Erythroblast (primary cell): Measurements from ENCODE around the gene CGNL1.

ENCODE experiments used
- DNase-seq, 2 experiments: peaks; one replicate each; lab custom pipeline; 2025; lab: John Stamatoyannopoulos, UW
- GATA1 ChIP-seq: IDR thresholded peaks from 2 replicates; pipeline ENCODE4 v1.6.1; 2011; ENCODE audit warnings: low read depth, mild to moderate bottlenecking, control low read depth, low read length, moderate library complexity
- POLR2A ChIP-seq: IDR thresholded peaks from 2 replicates; pipeline ENCODE4 v1.6.1; 2011; ENCODE audit warnings: mild to moderate bottlenecking, low read length

The CGNL1 gene

DNA sequence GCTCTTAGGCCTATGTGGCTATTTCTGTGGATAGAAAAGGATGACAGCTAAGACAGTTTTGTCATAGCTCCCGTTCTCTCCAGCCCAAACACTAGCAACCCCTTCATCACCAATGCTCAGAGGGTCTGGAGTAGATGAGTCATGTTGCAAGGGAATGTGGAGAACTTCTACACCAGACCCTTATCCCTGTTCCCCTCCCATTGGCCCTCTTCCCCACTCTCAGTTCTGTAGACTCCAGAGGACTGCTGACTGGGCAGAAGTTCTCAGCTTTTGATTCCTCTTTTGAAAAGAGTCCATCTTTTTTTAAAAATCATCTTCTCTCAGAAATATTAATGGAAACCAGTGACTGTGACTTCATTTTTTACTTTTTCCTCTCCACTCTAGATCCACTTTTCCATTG is 213.0 kb downstream of the CGNL1 start:
- DNase-seq, result no peak
- TF ChIP-seq GATA1, result no peak
- TF ChIP-seq POLR2A, result no peak

DNA sequence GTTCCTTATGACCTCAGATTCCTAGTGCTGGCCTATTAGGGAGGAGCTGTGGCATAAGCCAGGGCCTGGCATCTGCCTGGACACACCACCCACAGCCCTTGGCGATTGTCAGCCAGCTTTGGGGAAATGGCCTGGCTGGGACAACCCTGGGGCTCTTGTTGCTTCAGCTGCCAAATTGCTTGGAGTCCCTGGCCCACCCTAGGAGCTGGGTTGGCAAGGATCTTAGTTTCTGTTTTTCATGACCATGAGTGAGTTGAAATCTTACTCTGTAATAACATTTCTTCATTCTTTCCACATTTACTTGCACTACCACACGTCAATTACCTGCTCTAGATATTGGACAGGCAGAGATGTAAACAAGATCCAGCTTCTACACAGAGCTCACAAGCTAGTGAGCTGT is 213.4 kb downstream of the CGNL1 start:
- TF ChIP-seq GATA1 (no peak), POLR2A (no peak)
- no peak for DNase-seq

DNA sequence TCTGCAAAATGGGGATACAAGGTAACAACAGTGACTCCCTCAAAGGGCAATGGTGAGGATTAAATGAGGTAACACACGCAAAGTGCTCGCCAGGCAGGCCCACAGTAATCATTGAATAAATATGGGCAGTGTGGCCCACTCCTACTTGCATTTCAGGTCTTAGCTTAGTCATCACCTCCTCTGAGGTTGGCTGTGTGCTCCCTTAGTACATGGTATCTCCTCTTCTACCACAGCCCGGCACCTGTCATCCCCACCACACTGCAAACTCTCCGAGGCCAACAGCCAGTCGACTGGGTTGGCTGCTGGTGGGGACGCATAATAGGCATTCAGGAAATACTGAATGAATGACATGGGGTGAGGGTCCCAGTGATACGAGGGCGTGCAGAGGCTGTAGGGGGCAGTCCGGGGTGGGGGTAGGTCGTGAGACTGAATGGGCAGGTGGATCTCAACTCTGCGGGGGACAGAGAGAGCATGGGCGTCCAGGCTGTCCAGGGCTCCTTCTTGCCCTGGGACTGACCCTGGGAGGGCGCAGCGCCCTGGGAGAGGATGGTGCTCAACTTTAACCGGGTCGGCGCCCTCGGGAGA is 215.0 kb downstream of the CGNL1 start:
- TF ChIP-seq GATA1, result no peak
- no peak for DNase-seq

DNA sequence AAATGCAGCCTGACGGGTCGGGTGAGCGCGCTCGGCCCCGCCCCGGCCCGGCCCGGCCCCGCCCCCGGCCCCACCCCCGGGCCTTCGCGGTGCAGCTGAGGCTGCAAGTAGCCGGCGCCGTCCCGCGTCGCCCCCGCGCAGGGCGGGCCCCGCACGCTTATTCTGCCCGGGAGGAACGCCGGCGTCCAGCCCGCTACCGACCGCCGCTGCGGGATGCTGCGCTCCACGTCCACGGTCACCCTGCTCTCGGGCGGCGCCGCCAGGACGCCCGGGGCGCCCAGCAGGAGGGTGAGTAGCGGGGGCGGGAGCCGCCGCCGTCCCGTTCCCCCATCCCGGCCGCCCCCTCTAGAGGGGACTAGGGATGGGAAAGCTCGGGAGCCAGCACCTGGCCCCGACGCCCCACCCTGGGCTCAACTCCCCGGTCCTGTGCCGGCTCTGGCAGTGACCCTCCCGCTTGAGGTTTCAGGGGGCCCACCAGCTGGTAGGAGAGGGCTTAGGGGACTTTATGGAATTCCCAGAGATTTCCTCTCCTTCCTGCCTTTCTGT is 215.6 kb downstream of the CGNL1 start, which contains the start of gene MYZAP:
Gene MYZAP, plus strand, starts transcription at position 83 of the 546 bp plus-strand sequence. Its CDS starts 131 bp downstream, at position 214.
- peak; percentile 27 to 29 for DNase-seq
- no peak for TF ChIP-seq POLR2A
- no peak for TF ChIP-seq GATA1

DNA sequence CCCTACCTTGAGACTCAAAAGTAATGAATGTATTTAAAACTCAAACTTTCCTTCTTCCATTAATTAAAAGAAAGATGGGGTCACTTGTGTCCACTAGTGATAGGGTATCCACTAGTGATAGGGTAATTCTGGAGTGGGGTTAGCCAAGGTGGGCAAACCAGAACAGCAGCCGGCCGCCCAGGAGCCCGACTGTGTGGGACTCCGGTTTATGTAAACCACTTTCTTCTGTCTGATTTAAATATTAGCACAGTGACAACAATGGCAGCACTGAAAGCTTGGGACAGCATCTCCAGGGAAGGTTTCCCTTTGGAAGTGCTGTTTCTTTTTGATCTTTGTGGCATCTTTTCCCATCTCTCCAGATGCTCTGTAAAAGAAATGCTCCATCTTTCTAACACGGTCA is 216.1 kb downstream of the CGNL1 start:
- TF ChIP-seq GATA1 (no peak), POLR2A (no peak)
- DNase-seq, result no peak

DNA sequence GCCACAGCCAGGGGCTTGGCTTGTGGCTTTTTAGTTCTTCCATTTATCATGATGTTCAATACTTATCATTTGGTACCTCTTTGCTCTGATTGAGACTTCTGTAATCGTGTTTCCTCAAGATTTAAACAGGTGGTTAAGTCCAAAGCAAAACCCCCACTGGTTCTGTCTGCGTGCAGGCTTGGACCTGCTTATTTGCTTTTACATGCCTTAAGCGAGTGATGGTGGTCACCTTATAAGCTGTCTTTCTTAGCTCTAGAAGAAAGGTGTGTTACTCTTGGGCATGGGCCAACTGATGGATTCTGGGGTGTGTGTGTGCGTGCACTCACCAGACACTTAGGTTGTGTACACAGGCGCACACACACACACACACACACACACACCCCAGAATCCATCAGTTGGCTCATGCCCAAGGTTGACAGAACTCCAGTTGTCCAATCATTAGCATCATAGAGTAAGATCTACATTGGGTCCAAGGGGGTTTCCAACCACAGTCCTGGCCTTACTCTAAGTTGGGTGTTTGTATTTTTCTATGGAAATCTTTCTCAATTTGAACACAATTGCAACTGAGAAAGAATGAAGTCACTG is 216.6 kb downstream of the CGNL1 start:
- TF ChIP-seq POLR2A (no peak), GATA1 (no peak)
- DNase-seq, result no peak

DNA sequence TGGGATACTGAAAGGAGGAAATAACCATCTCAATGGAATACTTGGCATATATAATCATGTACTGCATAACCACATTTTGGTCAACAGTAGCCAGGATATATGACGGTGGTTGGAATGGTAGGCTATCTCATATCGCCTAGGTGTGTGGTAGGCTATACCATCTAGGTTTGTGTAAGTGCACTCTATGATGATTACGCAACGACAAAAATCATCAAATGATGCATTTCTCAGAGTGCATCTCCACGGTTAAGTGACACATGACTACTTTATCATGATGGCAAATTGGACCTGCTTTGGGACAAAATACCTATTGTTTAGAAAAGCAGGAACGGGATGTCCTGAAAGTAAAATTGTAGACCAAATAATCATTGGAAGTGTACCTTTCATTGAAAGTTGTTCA is 218.2 kb downstream of the CGNL1 start:
- no peak for TF ChIP-seq POLR2A
- no peak for TF ChIP-seq GATA1
- no peak for DNase-seq

DNA sequence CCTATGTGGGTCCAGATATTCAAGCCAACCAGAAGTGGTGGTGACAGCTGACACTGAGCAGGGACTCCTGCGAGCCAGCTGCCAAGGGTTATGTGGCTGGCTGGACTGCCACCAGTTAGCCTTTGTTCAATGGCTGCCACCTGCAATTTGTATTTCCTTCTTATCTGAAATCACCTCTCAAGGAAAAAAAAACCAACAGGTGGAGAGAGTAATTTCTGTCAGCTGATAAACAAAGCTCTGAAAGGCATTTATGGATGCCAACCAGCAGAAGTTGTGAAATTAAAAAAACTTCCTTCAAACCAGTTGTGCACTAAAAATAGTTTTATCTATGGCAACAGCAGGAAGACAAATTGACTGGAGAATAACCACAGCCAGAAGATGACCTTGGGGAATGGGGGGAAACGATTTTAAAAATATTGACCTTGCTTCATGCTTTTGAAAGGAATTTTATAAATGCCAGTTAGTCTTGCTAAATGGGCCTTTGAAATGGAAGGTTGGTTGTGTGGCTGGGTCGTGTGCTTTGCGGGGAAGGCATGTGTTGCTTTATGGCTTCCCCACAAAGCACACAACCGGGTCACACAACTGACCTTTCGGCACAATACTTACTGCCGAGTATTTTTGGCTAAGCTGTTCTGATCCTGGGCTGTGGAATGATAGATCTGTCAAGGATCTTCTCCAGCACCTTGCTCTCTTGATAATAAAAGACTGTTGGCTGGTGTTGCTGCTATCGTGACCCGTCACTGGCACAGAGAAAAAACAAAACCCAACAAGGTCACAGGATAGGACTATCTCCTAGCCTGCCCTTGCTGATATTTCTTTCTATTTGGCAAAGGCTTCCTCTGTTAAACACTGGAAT is 218.9 kb downstream of the CGNL1 start:
- TF ChIP-seq POLR2A, result no peak
- no peak for TF ChIP-seq GATA1
- DNase-seq, result no peak

DNA sequence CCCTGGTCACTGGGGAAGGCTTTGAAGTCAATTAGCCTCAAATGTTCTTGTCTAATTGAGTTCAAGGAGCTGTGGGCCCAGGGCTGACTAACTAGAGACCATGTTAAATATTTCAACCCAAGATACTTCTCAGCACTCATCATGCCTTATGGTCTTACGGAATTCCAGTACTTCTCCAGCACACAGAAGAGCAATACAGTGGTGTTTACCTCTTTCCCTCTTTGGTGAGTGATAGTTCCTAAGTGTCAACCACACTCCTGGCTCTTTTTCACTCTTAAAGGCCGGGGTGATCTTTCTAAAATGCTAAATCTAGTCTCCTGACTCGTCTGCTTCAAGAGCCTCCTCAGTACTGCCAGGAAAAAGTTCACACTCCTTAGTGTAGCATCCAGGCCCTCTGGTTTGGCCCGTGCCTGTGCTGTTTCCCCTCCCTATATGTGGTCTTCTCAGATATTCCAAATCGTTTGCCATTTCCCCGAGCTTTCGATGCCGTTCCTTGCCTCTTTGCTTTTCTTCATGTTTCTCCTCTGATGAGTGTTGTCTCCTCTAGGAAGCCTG is 220.1 kb downstream of the CGNL1 start:
- no peak for DNase-seq
- TF ChIP-seq POLR2A (no peak), GATA1 (no peak)

DNA sequence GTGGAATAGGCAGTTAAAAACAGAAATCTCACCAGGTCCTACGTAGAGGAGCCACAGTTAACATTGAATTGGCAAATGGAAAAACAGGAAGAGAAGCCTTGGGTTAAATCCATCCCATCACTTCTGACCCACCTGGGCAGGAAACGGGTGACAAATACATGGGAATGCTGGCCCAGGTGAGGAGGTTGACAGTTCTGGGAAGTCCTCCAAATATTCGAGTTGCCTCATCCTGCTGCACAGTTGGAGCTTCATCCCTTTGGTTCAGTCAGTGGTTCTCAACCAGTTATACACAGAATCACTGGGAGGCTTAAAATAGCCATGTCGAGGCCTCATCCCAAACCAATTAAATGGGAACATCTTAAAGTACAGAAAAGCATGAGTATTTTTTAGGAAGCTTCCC is 220.7 kb downstream of the CGNL1 start:
- no peak for DNase-seq
- TF ChIP-seq POLR2A, result no peak
- no peak for TF ChIP-seq GATA1

DNA sequence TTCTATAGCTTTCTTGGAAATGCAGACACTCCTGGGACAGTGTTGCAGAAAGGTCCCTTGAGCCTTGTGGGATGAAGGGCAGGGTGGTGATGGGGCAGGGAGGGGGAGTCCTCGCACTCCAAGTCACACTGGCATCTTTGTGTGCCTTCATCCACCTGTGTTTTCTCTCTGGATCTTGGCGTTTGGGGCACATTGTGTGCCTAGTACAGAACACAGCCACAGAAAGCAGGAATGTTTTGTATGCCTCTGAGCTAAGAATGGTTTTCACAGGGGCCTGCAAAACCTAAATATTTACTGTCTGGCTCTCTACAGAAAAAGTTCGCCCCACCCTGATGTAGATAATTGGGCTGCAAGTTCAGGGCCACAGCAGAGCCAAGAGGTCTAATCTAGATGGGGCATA is 221.1 kb downstream of the CGNL1 start:
- TF ChIP-seq POLR2A (no peak), GATA1 (no peak)
- DNase-seq, result no peak

DNA sequence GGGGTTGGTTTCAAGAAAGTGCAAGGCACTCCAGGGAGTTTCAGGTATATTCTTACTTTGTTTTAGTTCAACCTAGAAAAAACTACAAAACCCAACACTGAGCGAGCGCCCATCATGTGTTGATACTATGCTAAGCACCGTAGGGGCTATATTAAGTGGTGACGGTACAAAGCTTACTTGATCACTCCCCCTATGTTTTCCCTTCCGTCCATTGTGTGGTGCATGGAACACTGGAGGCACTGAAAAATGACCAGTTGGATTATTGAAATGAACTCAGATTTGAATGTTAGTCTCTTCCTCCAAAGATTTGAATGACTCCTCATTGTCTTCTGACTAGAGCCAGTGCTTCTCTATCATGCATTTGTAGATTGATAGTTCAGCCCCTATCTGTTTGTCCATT is 222.0 kb downstream of the CGNL1 start:
- TF ChIP-seq POLR2A (no peak), GATA1 (no peak)
- DNase-seq, result no peak

DNA sequence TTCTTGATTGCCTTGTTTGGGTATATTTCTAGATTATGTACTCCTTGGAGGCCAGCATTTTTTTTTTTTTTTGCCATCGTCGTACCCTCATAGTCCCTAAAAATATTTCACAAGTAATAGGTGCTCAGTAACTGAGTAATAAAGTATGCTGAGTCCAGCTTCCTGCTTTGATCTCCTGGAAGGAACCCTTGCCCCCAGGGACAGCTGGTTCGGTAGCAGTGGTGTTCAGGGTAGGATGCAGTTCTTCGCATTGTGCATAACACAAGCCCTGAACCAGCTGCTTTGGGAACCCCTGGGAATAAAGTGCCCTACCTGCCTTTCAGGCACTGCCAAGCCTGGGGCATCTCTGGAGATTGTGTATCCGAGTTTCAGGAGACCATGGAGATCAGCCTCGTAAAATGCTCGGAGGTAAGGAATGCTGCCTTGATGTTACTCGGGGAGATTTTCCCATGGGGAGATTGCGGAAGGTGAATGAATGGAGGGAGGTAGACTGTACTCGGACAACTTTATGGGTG is 223.0 kb downstream of the CGNL1 start:
- no peak for DNase-seq
- TF ChIP-seq POLR2A (no peak), GATA1 (no peak)

DNA sequence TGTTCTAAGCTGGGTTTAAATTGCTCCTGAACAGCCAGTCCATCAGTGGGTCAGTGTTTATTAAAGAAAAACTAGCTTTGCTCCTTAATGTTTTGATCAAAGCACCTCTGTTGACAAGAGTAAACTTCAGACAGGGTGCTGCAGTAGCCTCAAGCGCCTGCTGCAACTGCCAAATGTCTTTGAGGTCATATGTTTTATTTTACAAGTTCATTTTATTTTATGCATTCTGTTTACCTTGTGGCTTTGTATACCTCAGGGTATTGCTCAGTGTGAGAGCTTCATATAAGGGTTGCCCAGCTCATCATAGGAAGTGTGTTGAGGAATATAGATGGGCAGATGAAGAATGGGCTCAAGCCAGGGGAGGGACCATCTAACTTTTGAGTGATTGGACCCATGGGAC is 223.9 kb downstream of the CGNL1 start:
- TF ChIP-seq POLR2A (no peak), GATA1 (no peak)
- no peak for DNase-seq
